NCI-H345 (cell line): ENCODE measurements around the gene PSMB4.
"Not testable (repeated sequence)": the region's sequence is repeated elsewhere in the genome, so short reads cannot be mapped to it uniquely, and the experiment has no call there.

Experiments
- DNase-seq: peaks from one replicate; lab custom pipeline; 2025; lab: John Stamatoyannopoulos, UW

PSMB4 gene

DNA sequence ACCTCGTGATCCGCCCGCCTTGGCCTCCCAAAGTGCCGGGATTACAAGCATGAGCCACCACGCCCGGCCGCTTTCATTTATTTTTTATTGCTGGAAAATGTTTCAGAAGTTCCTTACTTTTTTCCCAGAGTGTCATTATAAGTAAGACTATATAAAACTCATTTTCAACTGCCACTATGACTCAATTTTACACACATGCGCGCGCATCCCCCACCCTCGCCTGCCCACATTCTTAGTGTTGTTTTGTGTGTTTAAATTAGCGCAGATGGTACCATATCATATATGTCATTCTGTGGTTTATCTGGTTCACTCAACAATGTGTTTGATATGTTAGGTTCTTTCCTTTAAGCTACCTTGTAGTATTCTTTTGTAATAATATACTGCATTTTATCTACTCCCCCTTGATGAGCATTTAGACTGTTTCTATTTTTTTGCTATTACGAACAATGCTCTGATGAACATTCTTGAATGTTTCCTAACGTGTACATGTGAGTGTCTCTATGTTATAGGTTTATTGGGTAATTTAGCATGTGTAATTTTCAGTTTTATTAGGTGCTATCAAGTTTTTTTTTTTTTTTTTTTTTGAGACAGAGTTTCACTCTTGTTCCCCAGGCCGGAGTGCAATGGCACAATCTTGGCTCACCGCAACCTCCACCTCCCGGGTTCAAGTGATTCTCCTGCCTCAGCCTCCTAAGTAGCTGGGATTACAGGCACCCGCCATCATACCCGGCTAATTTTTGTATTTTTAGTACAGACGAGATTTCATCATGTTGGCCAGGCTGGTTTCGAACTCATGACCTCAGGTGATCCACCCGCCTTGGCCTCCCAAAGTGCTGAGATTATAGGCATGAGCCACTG lies 8.9 kb upstream of the PSMB4 start:
- DNase-seq: not testable (repeated sequence)

DNA sequence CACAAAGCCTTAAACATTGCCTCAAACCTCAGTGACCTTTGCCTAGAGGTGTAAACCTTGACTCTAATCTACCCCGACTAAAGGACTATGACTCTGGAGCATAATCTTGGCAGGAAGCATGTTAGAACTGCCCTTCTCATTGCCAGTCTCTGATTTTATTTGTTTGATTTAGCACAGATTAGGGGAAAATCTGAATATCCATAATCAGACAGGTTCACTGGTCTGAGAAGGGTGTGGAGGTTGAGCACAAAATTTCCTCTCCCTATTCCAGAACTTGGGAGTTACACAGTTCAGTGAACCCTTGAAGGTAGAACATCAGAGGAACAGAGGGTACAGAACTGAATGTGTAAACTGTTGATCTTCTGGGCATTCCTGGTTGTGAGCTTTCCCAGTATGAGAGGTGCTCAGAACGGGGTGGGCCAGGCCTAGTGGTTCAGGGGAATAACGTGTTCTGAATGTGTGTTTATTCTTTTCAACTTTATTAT lies 8.3 kb upstream of the PSMB4 start:
- no peak for DNase-seq

DNA sequence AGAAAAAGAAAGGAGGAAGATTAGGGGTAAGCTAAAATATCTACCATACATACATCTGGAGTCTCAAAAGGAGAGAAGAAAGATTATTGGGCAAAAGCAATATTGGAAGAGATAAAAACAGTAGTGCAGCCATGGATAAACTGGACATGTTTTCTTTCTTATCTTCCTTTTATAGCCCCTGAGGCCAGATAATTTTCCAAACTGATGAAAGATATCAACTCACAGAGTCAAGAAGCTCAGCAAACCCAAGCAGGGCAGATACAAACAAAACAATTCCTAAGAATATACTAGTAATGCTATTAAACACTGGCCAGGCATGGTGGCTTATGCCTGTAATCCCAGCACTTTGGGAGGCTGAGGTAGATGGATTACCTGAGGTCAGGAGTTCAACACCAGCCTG lies 5.8 kb upstream of the PSMB4 start:
- DNase-seq: no peak

DNA sequence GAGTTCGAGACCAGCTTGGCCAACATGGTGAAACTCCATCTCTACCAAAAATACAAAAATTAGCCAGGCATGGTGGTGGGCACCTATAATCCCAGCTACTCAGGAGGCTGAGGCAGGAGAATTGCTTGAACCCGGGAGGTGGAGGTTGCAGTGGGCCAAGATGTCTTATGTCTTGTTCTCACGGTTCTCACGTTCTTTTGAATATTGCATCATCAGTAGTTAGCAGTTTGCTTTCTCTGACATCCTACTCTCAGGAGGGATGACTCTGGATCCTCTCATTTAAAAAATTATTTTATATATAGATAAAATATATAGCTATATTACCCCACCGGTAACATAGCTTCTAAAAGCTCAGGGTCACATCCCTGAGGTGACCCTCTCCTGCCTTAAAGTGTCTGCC lies 3.1 kb upstream of the PSMB4 start:
- not testable (repeated sequence) for DNase-seq

DNA sequence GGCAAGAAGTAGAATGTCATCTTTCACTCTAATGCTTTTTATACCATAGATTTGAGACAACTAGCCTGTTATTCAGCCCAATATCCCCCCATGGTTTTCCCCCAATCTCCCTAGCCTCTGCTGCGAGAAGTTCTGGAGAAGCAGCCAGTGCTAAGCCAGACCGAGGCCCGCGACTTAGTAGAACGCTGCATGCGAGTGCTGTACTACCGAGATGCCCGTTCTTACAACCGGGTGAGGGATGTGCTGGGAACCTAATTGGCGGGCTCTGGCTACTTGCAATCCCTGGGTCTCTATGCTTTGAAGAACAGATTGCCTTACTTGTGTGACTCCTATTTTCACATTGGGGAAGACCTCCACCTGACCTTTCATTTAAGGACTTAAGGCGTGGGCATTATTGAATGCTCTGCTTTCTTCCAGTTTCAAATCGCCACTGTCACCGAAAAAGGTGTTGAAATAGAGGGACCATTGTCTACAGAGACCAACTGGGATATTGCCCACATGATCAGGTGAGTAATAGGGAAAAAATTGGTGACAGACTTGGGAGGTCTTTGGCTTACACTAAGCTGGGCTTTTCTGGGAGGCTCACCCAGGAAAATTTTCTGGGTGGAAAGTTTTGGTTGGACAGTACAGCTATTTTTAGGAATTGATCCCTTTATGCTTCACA lies 1.9 kb downstream of the PSMB4 start:
- DNase-seq: no peak

DNA sequence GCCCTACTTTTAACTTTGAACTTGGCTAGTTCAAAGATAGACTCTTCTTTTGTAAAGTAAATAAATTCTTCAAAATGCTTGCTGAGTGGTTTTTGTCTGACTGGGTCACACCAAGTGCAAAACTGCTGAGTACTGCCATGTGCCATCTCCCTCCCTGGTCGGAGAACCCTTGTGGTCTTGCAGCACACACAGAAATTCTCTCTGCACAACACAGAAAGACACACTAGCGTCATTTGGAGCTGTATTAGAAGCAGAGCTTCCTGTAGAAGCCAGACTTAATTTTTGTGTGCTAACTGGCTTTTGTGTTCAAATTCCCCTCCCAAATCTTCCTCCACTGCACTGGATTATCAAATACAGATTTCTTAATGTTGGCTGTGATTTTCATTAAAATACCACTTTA lies 2.5 kb downstream of the PSMB4 start:
- DNase-seq: no peak

DNA sequence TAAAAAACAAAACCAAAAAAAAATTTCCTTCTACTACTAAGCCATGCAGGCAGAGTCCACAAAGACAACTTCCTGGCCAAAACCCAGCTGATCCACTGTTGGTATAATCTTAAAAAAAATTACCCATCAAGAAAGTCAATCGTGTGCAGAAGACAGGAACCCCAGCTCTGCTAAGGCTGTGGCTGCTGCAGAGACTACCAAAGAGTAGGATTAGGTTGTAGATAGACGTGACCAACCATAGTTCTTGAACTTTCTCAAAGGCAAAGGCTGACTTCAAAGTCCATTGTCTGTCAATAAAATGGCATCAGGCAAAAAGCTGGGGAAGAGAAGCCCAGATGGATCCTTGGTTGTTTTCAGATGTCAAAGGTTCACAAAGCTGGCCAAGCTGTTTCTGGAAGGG lies 3.4 kb downstream of the PSMB4 start:
- no peak for DNase-seq

DNA sequence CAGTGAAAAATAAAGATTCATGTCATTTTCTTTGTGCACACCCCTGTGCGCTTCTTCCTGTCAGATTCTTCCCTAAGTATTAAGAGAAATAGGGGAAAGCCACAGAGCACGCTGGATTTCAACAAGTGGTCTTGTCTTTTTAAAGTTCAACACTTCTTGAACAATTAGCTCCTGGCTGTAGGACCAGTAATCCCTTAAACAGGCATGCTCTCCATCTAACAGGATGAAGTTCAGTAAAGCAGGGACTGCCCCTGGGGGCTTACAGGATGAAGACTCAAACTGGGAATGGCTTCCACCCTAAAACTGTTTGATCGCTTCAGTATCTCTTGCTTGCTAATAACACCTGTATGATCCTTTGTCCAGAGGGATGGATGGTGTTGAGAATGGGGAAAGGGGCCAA lies 4.2 kb downstream of the PSMB4 start:
- DNase-seq: no peak

DNA sequence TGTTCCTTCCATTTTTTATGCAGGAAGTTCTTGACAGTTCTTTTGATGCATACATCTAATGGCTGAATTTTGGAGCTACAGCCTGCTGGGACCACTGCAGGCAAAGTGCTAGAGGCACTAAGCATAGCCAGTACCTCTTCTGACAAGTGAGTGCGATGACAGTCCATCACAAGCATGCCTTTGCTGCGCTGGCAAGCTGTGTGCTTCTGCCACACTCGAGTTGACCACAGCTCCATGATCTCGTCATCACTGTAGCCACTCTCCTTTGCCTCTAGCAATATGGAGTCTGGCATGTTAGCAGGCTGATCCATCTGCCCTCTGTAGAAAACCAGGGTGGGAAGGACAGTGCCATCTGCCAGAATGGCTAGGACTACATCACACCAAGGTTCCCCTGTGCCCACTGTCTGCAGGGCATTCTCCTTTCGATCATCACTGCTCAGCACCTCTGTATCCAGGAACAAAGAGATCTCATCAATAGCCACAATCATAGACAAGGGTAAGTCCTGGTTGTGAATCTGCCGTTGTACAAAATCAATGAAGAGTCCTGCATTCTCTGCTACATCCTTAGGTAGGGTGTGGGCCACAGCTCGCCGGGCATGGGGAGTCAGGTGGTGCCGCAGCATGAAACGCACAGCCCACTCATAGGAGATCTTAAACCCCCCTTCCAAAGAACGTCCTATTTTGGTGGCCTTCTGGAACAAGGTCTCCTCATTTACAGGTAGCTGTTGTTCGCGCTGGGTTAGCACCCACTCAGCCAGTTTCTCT lies 6.0 kb downstream of the PSMB4 start:
- DNase-seq: no peak

DNA sequence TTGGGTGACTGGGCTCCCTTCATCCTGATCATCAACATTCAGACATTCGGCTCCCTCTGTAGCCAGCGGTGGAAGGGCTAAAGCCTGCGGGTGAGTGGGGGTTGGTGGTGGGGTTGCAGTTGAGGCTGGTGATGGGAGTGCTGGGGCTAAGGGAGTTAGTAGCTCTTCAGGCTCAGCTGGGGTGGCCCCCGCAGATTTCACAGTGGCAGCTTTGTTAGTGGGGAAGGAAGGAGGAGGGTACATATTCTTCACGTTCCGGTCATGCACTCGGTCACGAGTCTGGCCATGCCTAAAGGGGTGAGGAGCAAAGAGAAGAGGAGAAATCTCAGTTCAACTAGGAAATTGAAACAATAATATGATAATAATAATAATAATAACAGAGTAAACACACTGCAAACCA lies 6.8 kb downstream of the PSMB4 start:
- no peak for DNase-seq

DNA sequence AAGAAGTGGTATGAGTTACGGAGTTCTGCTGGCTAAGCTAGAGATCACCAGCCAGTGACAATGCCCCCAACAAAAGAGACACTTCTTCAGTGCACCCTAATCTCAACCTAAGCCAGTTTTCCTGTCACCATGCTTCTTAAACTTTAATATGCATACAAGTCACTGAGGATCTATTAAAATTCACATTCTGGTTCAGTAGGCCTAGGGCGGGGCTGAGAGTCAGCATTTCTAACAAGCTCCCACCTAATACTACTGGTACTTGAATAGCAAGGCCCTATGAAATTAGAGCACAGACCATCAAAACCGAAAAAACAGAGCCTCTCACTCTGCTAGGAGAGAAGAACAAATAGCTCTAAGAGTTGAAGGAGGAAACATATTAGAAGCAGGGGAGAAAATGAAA lies 7.9 kb downstream of the PSMB4 start:
- DNase-seq: no peak

DNA sequence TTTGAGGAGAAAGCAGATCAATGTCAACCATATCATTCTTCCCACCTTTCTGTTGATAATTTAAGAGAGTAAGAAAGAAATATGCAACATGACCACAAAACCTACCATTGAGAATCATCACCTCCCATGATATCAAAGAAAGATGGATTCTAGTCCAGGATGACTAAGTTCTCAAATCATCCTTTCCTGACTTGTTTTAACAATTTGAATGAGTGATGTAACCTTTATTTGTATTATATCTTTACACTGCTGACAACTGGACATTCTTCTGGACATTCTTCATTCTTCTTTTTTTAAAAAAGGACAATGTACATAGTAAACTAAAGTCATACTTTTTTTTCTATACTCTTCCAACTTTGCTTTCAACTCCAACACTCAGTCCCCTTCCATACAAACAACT lies 9.5 kb downstream of the PSMB4 start:
- no peak for DNase-seq

DNA sequence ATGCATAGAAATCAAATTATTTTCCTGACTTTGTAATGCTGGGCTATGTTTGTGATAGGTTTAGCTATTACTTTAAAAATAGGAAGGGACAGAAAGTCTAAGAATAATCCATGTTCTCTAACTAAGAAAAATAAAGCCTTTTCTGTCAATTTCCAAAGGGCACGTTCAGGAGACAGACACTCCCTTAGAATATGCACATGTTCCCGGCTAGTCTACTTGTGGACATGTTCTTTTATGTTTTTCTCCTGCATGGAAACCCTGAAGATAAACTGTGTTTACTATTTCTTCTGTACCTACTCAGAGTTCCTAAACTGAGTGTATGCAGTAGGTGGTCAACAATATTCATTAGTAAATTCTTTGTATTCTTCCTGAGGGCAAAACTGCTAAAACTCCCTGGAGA lies 12.5 kb downstream of the PSMB4 start:
- no peak for DNase-seq

DNA sequence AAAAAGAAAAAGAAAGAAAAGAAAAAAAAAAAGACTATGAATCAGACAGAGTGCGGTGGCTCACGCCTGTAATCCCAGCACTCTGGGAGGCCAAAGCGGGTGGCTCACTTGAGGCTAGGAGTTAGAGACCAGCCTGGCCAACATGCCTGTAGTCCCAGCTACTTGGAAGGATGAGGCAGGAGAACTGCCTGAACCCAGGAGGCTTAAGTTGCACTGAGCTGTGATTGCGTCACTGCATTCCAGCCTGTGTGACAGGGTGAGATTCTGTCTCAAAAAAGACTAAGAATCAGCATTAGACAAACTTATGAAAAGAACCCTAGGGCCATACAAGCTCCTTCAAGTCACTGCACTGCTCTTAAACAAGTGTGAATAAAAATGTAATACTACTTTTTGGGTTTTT lies 16.9 kb downstream of the PSMB4 start:
- DNase-seq: no peak

DNA sequence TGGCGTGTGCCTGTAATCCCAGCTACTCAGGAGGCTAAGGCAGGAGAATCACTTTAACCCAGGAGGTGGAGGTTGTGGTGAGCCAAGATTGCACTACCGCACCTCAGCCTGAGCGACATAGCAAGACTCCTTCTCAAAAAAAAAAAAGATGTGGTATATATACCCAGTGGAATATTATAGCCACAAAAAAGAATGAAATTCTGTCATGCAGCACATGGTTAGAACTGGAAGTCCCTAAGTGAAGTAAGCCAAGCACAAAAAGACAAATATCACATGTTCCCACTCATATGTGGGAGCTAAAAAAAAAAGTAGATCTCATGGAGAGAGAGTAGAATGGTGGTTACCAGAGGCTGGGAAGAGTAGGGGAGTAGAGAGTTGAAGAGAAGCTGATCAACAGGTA lies 18.7 kb downstream of the PSMB4 start:
- DNase-seq: no peak

DNA sequence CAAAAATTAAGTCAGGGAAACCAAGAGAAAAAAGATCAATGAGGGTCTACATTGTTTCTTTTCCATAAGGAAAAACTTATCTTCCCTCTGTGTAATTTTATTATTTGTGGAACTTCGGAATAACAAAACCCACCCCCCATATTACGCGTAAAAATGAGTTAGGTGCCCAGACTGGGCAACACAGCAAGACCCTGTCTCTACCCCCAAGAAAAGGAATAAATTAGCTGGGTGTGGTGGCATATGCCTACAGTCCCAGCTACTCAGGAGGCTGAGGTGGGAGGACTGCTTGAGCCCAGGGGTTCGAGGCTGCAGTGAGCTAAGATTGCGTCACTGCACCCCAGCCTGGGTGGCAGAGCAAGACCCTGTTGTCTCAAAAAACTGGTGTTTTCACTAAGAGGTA lies 20.4 kb downstream of the PSMB4 start:
- no peak for DNase-seq

DNA sequence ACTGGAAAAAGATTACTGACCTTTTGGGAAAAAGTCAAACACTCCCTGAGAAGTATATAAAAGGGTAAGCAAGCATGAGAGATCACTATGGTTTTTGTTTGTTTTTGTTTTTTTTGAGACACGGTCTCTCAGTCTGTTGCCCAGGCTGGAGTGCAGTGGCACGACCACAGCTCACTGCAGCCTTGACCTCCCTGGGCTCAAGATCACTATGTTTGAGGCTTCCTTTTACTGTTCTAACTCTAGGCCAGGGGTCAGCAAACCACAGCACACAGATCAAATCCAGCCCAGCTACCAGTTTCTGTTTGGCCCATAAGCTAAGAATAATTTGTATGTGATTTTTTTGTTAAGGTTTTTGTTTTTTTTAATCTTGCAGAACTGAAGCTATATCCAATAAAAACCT lies 25.7 kb downstream of the PSMB4 start:
- no peak for DNase-seq

DNA sequence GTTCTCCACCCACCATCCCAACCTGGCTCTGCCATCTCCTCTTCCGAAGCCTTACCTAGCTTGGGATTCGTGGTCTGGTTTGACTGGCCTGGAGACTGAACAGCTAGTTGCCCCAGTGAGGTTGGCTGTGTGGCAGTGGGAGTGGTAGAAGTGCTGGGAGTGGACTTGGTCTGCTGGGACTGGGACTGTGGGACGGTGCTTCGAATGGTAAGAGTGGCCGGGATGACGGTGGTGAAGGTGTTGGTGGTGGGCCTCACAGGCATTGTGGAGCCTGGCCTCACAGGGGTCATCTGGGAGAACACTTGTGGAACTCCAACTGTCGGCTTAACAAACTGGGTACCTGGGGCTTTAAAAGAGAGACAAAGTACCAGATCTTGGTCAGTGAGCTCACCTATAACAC lies 28.7 kb downstream of the PSMB4 start:
- no peak for DNase-seq

DNA sequence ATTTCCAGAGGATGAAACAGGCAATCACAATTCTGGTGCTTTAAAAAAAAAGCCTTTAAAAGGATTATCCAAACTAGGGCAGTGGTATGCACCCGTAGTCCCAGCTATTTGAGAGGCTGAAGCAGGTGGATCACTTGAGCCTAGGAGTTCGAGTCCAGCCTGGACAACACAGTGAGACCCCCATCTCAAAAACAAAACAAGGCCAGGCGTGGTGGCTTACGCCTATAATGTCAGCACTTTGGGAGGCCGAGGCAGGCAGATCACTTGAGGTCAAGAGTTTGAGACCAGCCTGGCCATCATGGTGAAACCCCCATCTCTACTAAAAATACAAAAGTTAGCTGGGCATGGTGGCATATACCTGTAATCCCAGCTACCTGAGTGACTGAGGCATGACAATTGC lies 34.5 kb downstream of the PSMB4 start:
- not testable (repeated sequence) for DNase-seq

DNA sequence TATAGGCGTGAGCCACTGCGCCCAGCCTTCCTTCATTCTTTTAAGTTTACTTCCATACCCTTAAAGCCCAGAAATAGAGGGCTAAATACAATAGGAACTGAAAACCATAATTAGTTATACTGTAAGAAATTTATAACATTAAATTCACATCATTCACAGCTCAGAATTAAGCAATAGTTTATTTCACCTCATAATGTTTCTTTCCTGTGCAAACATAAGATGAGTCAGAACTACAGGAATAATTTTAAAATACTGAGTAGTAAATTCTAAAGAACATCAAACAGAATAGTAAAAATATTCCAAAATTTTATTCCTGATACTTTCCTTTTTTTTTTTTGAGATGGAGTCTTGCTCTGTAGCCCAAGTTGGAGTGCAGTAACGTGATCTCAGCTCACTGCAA lies 35.8 kb downstream of the PSMB4 start:
- no peak for DNase-seq

DNA sequence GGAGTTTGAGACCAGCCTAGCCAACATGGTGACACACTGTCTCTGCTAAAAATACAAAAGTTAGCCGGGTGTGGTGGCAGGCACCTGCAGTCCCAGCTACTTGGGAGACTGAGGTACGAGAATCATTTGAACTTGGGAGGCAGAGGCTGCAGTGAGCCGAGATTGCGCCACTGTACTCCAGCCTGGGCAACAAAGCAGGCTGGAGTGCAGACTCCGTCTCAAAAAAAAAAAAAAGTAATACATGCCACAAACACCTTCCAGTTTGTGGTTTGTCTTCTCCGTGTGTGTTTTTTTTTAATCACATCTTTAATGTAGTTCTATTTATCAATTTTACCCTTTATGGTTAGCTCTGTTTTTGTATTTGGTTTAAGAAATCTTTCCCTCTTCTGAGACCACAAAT lies 37.6 kb downstream of the PSMB4 start:
- no peak for DNase-seq

DNA sequence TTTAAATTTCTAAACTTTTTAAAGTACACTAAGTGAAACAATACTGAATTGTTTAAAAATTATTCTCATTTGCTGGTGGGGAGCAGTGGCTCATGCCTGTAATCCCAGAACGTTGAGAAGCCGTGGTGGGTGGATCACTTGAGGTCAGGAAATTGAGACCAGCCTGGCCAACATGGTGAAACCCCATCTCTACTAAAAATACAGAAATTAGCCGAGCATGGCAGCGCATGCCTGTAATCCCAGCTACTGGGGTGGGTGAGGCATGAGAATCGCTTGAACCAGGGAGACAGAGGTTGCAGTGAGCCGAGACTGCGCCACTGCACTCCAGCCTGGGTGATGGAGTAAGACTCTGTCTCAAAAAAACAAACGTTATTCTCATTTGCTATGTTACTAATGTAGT lies 38.0 kb downstream of the PSMB4 start:
- DNase-seq: not testable (repeated sequence)
